SK-N-SH (cell line): ENCODE results near the gene AQP3.

Experiments used
- CTCF ChIP-seq: fragments of 200-600 bp; sonication (generic); IDR thresholded peaks from 2 replicates; pipeline ENCODE4 v1.6.1; 2017; ENCODE audit warnings: antibody characterized with exemption, mild to moderate bottlenecking, moderate library complexity
- EZH2phosphoT487 ChIP-seq: fragments of 200-600 bp; sonication (generic); IDR thresholded peaks from 2 replicates; pipeline ENCODE4 v1.6.1; 2017; ENCODE audit warnings: low read depth, mixed run types, mild to moderate bottlenecking, antibody characterized with exemption, moderate library complexity, borderline replicate concordance
- PBX3 ChIP-seq: IDR thresholded peaks from 2 replicates; pipeline ENCODE4; 2012
- REST ChIP-seq: IDR thresholded peaks from 2 replicates; pipeline ENCODE4 v1.6.1; 2012; ENCODE audit warnings: mild to moderate bottlenecking, low read depth, low read length, moderate library complexity
- RFX5 ChIP-seq: IDR thresholded peaks from 2 replicates; pipeline ENCODE4 v1.6.1; 2012; ENCODE audit warnings: mild to moderate bottlenecking, improper control_type of control experiment, low read length
- TAF1 ChIP-seq: IDR thresholded peaks from 2 replicates; pipeline ENCODE4 v1.6.1; 2012; ENCODE audit warnings: low read depth, mild to moderate bottlenecking, low read length, moderate library complexity, borderline replicate concordance

GRCh38 chr9:33414268-33414667, 33.1 kb downstream of the AQP3 start:
- TF ChIP-seq TAF1 = no peak
- no peak for TF ChIP-seq EZH2phosphoT487
- no peak for TF ChIP-seq CTCF
- no peak for TF ChIP-seq RFX5
- no peak for TF ChIP-seq REST
- no peak for TF ChIP-seq PBX3
